GM04503 (cell line): ENCODE measurements around the gene P2RY6.
"Not testable (repeated sequence)": the region's sequence is repeated elsewhere in the genome, so short reads cannot be mapped to it uniquely, and the experiment has no call there.

Experiments
- DNase-seq: peaks from one replicate; pipeline ENCODE4 v3.0.0-alpha.2; 2012; ENCODE audit warnings: low read depth

P2RY6 gene

DNA sequence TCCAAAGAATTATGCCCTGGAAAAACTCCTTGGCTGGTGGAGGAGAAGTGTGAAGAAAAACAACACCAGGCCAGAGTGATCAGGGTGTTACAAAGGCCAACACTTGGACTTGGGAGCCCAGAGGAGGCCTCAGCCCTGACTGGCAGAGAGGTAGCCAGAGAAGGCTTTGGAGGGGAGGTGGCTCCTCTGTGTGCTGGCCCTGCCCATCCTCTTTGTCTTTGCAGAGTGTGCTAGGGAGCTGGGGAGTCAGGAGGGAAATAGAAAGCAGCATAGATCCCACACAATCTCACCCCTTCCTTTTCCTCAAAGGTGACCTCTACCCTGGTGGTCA, 12.0 kb upstream of the P2RY6 start:
- no peak for DNase-seq

DNA sequence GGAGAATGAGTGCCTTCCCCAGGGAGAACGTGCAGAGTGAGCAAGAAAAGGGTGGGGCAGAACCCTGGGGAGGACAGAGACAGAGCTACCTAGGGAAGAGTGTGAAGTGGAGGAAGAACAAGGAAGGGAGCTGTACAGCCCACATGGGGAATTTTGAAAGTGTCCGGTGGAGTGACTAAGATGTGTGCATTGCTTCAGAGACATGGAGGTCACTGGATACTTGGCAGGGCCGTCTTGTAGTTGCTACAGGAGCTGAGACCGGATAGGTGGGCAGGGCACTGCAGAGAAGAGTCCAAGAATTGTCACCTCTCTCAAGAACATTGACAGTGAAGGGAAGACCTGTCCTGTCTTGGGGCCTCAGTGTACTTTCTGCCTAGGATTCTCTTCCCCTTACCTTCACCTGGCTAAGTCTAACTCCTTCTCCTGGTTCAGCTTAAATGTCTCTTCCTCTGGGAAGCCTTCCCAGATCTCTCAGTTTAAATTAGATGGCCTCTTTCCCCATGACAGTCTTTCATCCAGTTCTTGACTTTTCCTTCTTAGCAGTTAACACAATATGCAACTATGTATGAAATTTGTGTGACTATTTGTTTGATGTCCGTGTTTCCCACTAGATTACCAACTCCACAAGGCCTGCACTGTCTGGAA, 9.2 kb upstream of the P2RY6 start:
- no peak for DNase-seq

DNA sequence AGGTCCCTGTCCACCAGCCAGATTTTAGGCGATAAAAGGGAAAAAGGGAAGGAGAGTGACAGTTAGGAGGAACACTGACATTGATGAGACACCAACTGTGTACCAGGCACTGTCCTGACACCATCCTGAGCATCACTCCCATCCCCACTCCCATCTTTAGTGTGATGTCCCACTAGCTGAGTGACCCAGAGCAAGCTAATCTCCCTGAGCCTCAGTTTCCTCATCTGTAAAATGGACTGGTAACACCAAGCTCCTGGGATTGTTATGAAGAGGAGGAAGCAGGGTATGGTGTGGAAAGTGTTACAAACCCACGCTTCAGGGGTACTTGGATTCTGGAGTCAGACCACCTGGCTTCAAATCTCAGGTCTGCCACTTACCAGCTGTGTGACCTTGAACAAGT, 8.5 kb upstream of the P2RY6 start:
- no peak for DNase-seq

DNA sequence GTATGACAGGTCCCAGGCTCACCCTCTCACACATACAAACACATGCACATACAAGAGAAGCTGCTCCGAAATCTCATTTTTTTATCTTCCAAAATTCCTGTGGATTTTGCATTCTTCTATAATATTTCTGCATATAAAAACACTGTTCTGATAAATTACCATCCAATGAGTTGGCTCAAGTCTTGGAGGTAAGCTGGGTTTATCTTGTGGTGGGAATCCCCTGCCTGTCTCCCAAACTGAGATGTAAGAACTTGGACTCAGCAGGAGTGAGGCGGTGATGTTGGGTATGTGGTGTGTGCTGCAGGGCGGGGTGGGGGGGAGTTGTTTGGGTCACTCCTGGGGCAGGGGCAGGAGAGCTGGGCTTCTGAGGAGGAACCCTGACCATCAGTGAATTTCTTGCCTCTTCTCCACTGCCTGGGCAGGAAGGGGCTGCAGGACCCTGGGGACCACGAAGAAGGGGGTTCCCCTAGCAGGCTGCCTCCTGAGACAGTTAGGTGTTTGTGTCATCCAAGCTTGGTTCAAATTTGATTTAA, 6.8 kb upstream of the P2RY6 start:
- no peak for DNase-seq

DNA sequence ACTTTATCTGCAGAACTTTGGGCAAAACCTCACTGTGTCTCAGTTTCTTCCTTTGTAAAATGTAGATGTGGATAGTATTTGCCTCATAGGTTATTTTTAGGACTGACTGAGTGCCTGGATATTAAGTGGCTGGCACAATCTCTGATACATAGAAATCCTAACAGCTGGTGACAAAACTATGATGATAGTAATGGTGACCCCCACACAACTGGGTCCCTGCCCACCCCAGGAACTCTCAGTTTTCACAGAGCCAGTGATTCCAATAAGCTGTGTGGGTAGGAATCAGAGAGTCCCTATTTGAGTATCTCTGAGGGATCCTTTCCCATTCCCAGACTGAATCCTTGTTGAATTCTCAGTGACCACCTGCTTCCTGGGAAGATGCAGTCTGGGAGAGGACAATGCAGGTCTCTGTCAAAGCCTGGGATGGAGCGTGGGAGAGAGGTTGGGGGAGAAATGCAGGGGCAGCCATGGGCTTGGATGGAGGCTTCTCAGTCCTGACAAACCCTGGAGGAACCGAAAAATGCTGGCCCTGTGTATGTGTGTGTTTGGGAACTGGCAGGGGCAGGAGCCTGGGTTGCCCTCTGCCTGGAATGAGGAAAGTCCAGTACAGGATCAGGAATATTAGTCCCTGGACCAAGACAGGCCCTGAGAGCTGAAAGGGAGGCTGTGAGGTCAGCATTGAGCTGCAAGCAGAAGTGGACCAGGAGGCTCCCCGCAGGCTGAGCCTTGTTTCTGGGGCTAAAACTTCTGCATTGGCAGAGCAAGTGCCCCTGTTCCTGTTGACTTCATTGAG, 6.1 kb upstream of the P2RY6 start:
- DNase-seq = no peak

DNA sequence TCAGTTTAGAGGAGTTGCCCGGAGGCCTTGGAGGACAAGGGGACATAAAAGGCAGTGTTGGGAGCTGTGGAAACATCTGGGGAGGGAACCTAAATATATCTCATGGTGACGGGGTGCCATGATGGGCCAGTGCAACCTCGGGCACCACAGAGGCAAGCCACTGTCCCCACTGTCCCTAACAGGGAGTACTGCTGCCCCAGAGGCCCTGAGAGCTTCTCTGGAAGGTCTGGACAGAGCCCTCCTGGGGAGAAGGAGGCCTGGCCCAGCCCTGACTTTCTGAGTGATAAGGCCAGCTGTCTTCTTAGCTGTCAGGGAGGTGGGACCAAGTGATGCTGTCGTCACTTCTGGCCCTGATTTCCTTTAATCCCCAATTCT, 5.5 kb upstream of the P2RY6 start:
- no peak for DNase-seq

DNA sequence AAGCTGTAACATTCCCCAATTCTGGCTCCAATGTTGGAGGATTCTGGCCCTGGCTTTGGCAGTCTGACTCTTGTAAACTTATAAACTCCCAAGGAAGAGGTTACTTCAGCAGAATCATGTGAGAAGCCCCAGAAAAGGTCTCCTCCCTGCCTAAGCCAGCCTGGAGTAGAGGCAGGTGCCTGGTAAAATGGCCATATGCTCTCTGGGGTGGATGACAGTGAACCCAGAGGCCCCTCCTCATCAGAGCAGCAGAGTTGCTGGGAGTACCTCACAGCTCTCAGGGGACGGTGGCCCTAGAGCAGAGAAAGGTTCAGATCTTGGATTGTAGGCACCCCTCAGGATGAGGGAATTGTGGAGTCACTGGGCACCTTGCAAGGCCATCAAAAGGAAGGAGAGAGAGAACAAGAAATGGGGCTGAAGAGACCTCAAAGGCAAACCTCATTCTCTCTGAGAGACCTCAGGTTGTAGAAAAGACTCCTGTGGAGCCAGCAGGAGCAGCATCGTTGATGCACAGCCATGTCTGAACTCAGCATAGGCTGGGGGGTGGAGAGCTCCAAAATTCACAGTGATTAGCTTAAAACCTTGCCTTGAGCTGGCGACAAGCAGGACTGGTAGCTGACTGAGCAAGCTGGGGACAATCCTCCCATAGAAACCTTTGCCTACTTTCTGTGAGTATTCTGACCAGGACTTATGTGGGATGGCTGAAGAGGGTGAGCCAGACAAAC, 4.9 kb upstream of the P2RY6 start:
- no peak for DNase-seq

DNA sequence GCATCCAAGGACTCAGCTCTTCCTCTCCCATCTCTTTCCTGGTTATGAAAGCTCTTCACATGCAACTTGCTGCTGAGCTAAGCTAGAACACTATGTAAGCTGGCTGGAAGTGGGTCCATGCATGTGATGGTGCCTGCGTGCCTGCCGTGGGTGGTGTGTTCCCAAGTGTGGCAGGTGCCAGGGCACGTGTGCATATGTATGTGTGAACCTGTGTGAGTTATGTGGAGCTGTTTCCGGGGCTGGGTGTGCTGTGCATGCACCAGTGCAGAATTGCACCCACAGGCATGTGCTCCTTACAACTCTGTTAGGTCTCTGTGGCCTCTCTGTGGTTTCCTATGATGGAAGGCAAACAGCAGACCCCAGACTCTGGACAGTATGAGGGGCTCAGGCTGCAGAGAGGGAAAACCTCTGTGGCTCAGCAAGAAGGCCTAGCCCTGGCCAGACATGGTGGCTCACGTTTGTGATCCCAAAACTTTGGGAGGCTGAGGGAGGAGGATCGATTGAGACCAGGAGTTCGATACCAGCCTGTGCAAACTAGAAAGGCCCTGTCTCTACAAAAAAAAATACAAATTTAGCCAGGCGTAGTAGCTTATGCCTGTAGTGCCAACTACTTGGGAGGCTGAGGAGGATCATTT, 4.1 kb upstream of the P2RY6 start:
- DNase-seq = no peak

DNA sequence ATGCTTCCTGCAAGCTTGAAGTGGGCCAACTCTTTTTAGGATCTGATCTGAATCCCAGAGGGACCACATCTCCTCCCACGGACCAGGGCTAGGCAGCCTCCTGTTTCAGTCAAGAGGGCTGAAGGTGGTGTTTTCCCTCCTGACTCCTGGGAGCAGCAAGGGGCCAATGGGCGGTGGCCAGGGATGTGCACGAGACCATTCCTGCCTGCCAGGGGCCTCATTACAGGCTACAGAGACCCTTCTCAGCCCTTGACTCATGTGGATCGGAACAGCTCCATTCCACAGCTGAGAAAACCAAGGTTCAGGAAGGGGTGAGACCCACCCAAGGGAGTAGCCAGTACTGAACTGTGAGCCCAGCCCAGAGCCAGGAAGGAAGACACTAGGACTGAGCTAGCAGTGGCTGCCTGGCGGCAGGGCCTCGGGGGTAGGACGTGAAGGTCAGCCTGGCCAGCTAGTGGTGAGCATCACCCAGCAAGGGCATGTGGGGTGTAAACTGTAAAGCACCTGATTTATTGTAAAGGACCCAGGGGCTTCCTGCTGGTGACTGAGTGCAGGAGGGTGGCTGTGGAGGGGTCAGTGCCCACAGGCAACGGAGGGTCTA, 3.4 kb upstream of the P2RY6 start:
- no peak for DNase-seq

DNA sequence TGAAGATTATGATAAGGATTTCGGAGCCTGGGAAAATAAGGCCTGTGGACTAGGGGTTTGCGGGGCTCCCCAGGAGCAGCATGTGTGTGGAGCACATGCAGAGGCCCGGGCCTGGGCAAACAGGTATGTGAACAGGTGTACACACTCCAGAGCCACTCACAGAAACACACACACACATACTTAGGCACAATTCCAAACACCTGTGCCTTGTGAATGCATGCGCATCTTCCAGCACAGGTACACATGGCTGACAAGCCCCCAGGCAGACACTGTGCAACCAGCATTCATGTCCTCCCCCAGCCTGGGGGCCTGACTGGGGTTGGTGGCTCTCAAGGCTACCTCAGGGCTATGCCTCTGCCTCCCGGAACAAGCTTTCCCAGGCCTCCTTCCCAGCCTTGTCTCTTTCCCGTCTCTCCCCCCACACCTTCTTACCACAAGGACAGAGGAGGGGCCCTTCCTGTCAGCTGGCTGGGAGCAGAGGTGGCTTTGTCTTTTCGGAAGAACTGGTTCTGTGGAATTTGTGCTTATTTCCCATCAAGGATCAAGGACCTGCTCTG, 2.6 kb upstream of the P2RY6 start:
- DNase-seq = no peak

DNA sequence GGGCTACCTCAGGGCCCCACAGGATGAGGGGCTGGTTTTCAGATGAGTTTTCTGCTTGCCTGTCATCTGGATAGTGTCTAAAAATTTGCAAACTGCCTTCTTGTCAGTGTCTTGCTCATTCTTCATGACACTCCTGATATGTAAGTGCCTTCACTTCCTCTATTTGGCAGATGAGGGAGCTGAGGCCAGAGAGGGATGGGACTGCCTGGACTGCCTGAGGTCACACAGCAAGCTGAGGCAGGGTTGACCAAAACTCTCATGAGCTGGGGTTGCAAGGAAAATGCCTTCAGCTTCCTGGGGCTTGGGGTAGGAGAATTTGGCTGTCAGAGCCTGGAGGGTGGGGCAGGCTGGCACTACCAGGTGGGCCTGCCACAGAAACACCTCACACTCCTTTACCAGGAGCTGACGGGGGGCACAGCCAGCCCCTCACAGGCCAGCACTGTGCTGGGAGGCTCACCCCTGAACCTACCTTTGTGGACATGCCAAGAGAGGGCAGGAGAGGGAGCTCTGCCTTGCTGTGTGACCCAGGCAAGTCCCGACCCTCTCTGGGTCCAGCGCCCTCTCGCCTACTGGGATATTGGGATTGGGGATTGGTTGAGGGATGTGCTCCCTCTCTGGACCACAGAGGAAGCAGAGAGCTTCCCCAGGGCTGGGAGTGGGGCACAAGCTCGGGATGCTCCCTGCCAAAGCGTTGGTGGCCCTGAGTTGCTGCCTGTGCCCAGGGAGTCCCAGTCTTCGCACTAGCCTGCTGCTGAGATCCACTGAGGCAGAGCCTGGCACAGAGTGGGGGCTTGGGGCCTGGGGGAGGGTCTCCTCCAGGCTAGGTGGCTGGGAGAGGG, 1.9 kb upstream of the P2RY6 start:
- no peak for DNase-seq

DNA sequence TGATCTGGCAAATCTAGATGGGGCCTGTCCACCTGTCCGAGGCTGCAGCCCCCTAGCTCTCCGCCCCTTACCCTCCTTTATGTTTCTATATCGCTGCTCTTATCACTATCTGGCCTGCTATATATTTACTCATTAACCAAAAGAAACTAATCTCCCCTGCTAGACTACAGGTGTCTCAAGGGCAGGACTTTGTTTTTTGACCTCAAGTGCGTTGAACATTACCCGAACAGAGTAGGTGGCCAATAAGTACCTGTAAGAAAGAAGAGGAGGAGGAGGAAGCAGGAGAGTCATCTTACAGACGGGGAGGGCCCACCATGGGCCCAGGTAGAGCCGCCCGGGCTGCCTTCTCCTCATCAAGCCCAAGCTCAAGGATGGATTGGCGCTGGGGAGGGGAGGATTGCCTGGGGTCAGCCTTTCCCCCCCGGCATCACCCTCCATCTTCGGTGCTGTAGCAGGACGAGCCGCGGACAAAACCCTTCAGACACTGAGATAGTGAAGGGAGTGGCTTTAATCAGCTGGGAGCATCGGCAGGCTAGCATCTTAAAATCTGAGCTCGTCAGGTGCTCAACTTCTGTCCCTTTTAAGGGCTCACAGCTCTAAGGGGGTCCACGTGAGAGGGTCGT, 1.2 kb upstream of the P2RY6 start:
- DNase-seq = no peak

DNA sequence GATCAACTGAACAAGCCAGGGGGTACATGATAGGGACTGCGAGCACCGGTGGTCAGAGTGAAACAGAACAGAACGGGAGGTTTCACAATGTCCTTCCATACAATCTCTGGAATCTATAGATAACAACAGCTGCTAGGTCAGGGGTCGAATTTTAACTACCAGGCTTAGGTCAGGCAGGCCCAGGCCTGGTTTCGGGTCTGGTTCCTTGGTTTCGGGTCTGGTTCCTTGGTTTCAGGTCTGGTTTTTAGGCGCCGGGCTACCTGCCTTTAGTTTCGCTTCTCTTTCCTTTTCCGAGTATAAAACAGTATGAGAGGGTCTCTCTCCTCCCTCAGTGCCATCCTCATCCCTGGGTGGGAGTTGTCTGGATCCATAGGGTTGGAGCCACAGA, 666 bp upstream of the P2RY6 start:
- not testable (repeated sequence) for DNase-seq

DNA sequence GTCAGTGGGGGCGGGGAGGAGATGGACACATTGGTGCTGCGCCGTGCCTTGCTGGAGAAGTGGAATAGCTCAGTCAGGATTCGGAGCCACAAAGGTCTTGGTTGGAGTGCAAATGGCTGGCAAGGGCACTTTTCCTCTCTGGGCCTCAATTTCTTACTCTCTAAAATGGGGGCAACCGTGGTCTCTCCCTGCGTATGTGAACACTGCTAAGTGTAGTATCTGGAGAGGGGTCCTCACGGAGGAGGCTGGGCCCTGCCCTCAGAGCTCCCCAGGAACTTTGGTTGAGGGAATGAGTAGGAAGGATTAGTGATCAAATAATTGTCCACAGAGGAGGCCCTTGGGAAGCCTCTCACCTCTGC, 521 bp downstream of the P2RY6 start:
- no peak for DNase-seq

DNA sequence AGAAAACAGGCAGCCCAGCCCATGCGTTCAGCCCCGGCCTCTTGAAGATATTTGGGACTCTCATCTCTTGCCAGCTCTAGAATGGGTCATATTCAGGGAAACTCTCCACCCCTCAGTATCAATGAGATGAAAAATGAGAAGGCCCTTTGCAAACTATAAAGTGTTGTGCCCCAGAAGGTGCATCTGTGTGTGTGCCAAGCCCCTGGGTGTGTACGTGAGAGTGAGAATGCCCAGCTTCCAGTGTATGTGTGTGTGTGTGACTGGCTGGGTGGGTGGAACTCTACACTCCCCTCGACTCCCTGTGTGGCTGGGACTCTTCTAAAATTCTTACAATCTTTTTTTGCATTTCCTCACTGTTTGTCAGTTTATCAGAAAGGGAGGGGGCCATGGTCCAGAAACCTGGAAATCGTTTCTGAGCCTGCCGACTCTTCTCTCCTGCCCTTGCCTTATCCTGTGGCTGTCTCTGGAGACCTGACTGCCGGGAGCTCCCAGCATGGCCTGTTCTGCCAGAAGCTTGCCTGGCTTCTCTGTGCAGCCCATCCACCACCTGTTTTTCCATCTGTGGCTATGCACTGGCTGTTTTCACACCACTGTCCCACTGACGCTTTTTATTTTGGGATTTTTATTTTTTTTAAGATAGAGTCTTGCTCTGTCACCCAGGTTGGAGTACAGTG, 1.2 kb downstream of the P2RY6 start:
- no peak for DNase-seq

DNA sequence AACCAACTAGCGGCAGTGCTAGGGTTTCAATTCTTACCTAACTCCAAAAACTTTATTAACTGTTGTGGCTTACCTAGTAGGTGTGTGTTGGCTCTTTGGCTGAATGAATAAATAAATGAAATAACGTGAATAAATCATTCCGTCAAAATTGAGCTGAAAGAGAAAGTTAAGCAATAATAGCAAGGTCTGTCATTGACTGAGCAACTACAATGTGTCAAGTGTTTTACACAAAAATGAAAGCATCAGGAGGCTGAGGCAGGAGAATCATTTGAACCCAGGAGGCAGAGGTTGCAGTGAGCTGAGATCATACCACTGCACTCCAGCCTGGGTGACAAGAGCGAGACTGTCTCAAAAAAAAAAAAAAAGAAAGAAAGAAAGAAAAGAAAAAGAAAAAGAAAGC, 2.1 kb downstream of the P2RY6 start:
- not testable (repeated sequence) for DNase-seq

DNA sequence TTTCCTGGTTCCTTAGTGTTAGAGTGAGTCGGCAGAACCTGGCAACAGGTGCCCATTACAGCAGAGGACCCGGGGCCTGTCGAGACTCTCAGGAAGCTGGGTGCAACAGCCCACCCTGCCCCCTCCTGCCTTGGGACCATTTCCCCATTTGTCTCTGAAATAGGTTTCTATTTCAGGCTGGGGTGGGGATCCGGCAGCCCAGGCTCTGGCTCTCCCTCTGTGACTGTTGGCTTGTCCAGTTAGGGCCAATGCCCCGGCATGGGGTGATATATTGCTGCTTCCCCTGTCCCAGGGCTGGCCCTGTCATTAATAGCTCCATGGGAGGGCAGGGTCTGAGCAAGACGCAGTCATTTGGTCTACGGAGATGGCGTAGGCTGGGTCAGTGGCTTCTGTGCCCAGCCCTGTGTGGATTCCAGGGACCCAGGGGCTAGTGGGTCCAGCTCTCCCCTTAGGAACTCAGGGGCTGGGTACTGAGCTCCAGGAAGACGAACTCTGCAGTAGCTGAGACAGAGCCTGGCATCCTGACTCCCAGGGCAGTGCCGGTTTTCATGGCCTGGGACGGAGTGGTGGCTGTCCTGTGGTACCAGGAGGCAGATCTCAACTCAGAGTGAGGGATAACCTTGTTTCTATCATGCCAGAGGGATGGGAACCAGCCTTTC, 2.7 kb downstream of the P2RY6 start:
- no peak for DNase-seq

DNA sequence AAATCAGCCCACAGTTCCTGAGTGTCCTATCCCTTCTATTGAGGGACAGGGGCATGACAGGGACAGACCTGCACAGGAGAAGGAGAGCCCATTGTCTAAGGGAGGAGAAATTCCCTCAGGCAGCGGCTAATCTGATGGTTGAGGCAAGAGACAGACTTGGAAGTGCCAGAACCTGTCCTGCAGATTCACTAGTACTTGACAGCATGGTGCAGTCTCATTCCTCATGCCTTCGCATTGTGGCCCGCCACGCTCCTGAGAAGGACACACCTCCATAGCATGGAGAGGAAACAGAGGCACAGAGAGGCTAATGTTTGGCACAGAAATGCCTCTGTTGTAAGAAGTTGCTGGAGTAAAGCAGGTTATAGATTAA, 3.2 kb downstream of the P2RY6 start:
- DNase-seq = no peak

DNA sequence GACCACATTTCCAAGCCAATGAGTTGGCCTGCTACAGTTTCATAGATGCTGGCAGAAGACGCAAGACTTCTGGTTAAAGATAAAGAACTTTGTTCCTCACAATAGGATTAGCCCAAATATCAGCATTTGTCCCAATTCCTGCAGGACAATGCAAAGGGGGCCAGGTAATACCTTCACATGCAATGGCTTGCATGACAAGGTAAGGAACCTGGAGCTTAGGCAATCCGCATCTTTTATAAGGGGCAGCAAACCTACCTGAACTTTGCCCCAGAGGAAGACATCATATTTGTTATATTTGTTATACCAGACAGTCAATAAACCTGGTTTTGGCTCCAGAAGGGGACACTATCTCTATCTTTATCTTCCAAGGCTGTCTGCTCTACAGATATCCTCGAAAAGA, 5.3 kb downstream of the P2RY6 start:
- no peak for DNase-seq

DNA sequence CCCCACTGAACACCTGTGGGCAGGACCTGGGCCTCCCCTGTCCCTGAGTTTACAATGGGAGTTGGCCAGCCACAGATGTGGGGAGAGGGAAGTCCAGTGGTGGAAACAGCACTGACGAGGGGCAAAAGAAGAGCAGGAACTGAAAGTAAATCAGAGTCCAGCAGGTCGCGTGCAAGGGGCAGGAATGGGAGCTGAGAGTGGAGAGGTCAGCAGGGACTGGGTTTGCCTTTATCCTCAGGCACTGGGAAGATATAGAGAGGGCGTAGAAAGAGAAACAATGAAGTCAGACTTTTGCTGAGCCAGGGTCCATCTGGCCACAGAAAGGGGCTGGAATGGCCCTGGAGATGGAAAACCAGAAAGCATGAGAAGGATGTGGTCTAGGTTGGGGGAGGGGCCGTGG, 8.5 kb downstream of the P2RY6 start:
- no peak for DNase-seq
